ENCODE results near the gene BLID. TPM values are rescaled to one million over a fixed set of nuclear protein-coding genes. Genes with fewer than 3 reads are reported as not detected.
A peak's percentile ranks its signal among the peaks of the same experiment; 100 is the strongest.

BLID gene
- total and polyA plus RNA-seq, 2 of the 4 experiments (the other 2 are of a cell fraction) = 0.24 to 30.8 TPM

- Histone ChIP-seq H3K56ac (ENCODE audit: extremely low read depth, insufficient read depth, low read length) (0 out of 2 replicates have a peak overlapping the region, but pooled peaks have one; percentile 1), H4K8ac (ENCODE audit: low read depth in 2 of 2, low read length in 2 of 2) (peak overlapping the region; percentile 58 to 77), H3K79me1 (ENCODE audit: low read depth in 1 of 2, low read length in 2 of 2) (peaks cover 0 to 22% of the 10 kb centered on the region in 2 experiments; a peak in 3 of 4 replicates), H3K9ac (ENCODE audit: low read depth, low read length) (peak overlapping the region; percentile 61), H4K20me1 (ENCODE audit: insufficient read depth, low read length) (peaks cover 73% of the 10 kb centered on the region), H3K36me3 (ENCODE audit: control insufficient read depth, insufficient read depth, low read length) (peaks cover 40% of the 10 kb centered on the region), H2AFZ (replicated peaks; ENCODE audit: low read length, poor library complexity) (no peak overlapping the region), H3K4me2 (ENCODE audit: low read depth, low read length) (peak overlapping the region; percentile 60), H2AK5ac (ENCODE audit: low read depth, low read length) (peak overlapping the region; percentile 31; the same call in 1 of the 2 replicates), H3K9me3 (ENCODE audit: control insufficient read depth, insufficient read depth, low read length) (no peaks in the 10 kb centered on the region), H3K9me1 (ENCODE audit: insufficient read depth, low read length) (peaks cover 10% of the 10 kb centered on the region), H3K18ac (ENCODE audit: low read depth, low read length) (peak overlapping the region; percentile 42), H3K4me1 (ENCODE audit: control insufficient read depth, insufficient read depth, low read length) (peaks cover 40% of the 10 kb centered on the region), H2BK20ac (ENCODE audit: low read depth, low read length) (peak overlapping the region; percentile 44; the same call in 1 of the 2 replicates), H2AK9ac (replicated peaks; ENCODE audit: low read depth, low read length, poor library complexity) (no peak overlapping the region), H2BK120ac (ENCODE audit: low read depth, low read length) (peak overlapping the region; percentile 61), H3K4me3 (ENCODE audit: insufficient read depth, low read depth, low read length) (no peak overlapping the region), H3K14ac (replicated peaks; ENCODE audit: low read depth, low read length) (peak overlapping the region; percentile 59), H4K5ac (ENCODE audit: low read depth, low read length) (peak overlapping the region; percentile 32), H3K23ac (ENCODE audit: low read depth, low read length) (peak overlapping the region; percentile 81), H3K4ac (ENCODE audit: low read depth, low read length) (peak overlapping the region; percentile 68), H3K27ac (ENCODE audit: insufficient read depth, low read length) (peak overlapping the region; percentile 82), H4K91ac (ENCODE audit: insufficient read depth, low read depth, low read length) (peak overlapping the region; percentile 62), H3K27me3 (ENCODE audit: control insufficient read depth, insufficient read depth, low read length) (no peaks in the 10 kb centered on the region), H2BK15ac (ENCODE audit: low read depth, low read length) (peak overlapping the region; percentile 25; the same call in 1 of the 3 replicates), H2BK5ac (ENCODE audit: low read depth, low read length, poor library complexity, severe bottlenecking) (peak overlapping the region; percentile 97)
- 75% methylated on average over 4 of the region's 7 CpGs; no CpG with 5 or more reads in 1 of the 2 experiments for WGBS, 2 experiments (ENCODE audit: extremely low coverage in 2 of 2, insufficient read length in 1 of 2)
- TF ChIP-seq POLR2A (IDR thresholded peaks at IDR 0.05; ENCODE audit: low read depth, low read length) (no peak), CEBPB (IDR thresholded peaks at IDR 0.05; ENCODE audit: low read depth, low read length) (no peak), CTCF (conservative IDR thresholded peaks at IDR 0.05; ENCODE audit: low read depth, low read length) (no peak)
- in situ Hi-C loops (cut with MboI; ENCODE audit: low sequenced_read_pairs) = no loop called here
- intact Hi-C loops (cut with micrococcal nuclease) = no loop called here
- ATAC-seq (ENCODE audit: low read depth) (no peak), DNase-seq (no peak)
- CTCF ChIA-PET = interaction anchor here (1.1 kb wide), 1 partner anchor 9 kb away, joined by 7 read pairs; no protein-coding TSS in a partner anchor
- POLR2A ChIA-PET (ENCODE audit: unreplicated experiment) = no interaction called here
- dilution Hi-C loops (cut with HindIII; ENCODE audit: low sequenced_read_pairs, unreplicated experiment) = no loop called here
- BruUV-seq (replicated peaks) = no TSS peak
Measured at GRCh38 chr11:122156940-122157382, 40.9 kb upstream of the BLID start.
